ACHN (cell line): ENCODE measurements around the gene MYBPHL.

Source experiments
- DNase-seq: peaks from one replicate; pipeline ENCODE4 v3.0.0-alpha.2; 2015
- in situ Hi-C: cut with HindIII; loops from 2 replicates; pipeline ENCODE4 v1.10.0; 2017; ENCODE audit warnings: low sequenced_read_pairs, low pct_ligation_motif_present, low pct_unique_long_range_greater_than_20kb

Gene MYBPHL

GRCh38 chr1:109258481-109259466, 48.0 kb downstream of the MYBPHL start:
- in situ Hi-C loops, result no loop called here
- no peak for DNase-seq

GRCh38 chr1:109257682-109258421, 49.0 kb downstream of the MYBPHL start:
- in situ Hi-C loops, result no loop called here
- DNase-seq, result no peak

GRCh38 chr1:109256971-109257681, 49.7 kb downstream of the MYBPHL start:
- DNase-seq, result no peak
- in situ Hi-C loops, result no loop called here

- in situ Hi-C loops, result no loop called here
- DNase-seq, result no peak
Measured at GRCh38 chr1:109256085-109256484, 50.7 kb downstream of the MYBPHL start.

GRCh38 chr1:109255678-109256077, 51.1 kb downstream of the MYBPHL start:
- in situ Hi-C loops, result no loop called here
- no peak for DNase-seq

- in situ Hi-C loops, result no loop called here
- DNase-seq, result no peak
Measured at GRCh38 chr1:109255097-109255651, 51.6 kb downstream of the MYBPHL start.

- in situ Hi-C loops, result no loop called here
- DNase-seq, result peak; percentile 20
Measured at GRCh38 chr1:109254621-109255096, 52.2 kb downstream of the MYBPHL start.

GRCh38 chr1:109253803-109254620, 52.8 kb downstream of the MYBPHL start:
- DNase-seq, result peak; percentile 64
- in situ Hi-C loops, result no loop called here

GRCh38 chr1:109252893-109253802, 53.7 kb downstream of the MYBPHL start:
- in situ Hi-C loops, result no loop called here
- peak; percentile 68 for DNase-seq

- no peak for DNase-seq
- in situ Hi-C loops, result no loop called here
Measured at GRCh38 chr1:109252167-109252892, 54.5 kb downstream of the MYBPHL start.

- in situ Hi-C loops, result no loop called here
- DNase-seq, result no peak
Measured at GRCh38 chr1:109251277-109252166, 55.3 kb downstream of the MYBPHL start.

- no peak for DNase-seq
- in situ Hi-C loops, result no loop called here
Measured at GRCh38 chr1:109250454-109251276, 56.1 kb downstream of the MYBPHL start.

- no peak for DNase-seq
- in situ Hi-C loops, result no loop called here
Measured at GRCh38 chr1:109249654-109250401, 57.0 kb downstream of the MYBPHL start.
